SJCRH30 (cell line): ENCODE data around the gene LILRB3. TPM values are rescaled to one million over a fixed set of nuclear protein-coding genes. Genes with fewer than 3 reads are reported as not detected.
A peak's percentile ranks its signal among the peaks of the same experiment; 100 is the strongest.
"Not testable (repeated sequence)": the region's sequence is repeated elsewhere in the genome, so short reads cannot be mapped to it uniquely, and the experiment has no call there.

ENCODE experiments used
- DNase-seq, 2 experiments: peaks; one replicate each; pipeline ENCODE4 v3.0.0-alpha.2; 2015 to 2020
- H3K27ac ChIP-seq: fragments of 250-450 bp; sonication (Bioruptor Pico); 2 replicates; pipeline ENCODE4 v1.5.1; 2020; ENCODE audit warnings: mild to moderate bottlenecking, moderate library complexity
- H3K27me3 ChIP-seq: fragments of 250-450 bp; sonication (Bioruptor Pico); 2 replicates; pipeline ENCODE4 v1.5.1; 2020; ENCODE audit warnings: mild to moderate bottlenecking, moderate library complexity
- H3K36me3 ChIP-seq: fragments of 250-450 bp; sonication (Bioruptor Pico); 2 replicates; pipeline ENCODE4 v1.5.1; 2020; ENCODE audit warnings: mild to moderate bottlenecking, moderate library complexity
- H3K4me1 ChIP-seq: fragments of 250-450 bp; sonication (Bioruptor Pico); 2 replicates; pipeline ENCODE4 v1.5.1; 2020; ENCODE audit warnings: mild to moderate bottlenecking, moderate library complexity
- H3K4me3 ChIP-seq: fragments of 250-450 bp; sonication (Bioruptor Pico); 2 replicates; pipeline ENCODE4 v1.5.1; 2020; ENCODE audit warnings: mild to moderate bottlenecking, moderate library complexity
- H3K9me3 ChIP-seq: fragments of 250-450 bp; sonication (Bioruptor Pico); replicated peaks from 2 replicates; pipeline ENCODE4 v1.5.1; 2020; ENCODE audit warnings: mild to moderate bottlenecking, moderate library complexity
- total RNA-seq: library from RNA; depleted of rRNA; stranded (reverse); fragments of >200 nt; shearing (Covaris generic); gene quantifications from 2 replicates; pipeline ENCODE4 v1.2.3, GENCODE V29; 2014; rRNA removed

Gene LILRB3
- total RNA-seq, result 0.25 and 0.71 TPM in 2 replicates

GRCh38 chr19:54222474-54223276, at the start of gene LILRB3:
TSS of gene LILRB3 (minus strand) at chr19:54223007. CDS start at chr19:54222976, 31 bp downstream.
- not testable (repeated sequence) for H3K27me3 ChIP-seq, H3K4me1 ChIP-seq, H3K4me3 ChIP-seq, H3K27ac ChIP-seq, H3K9me3 ChIP-seq, H3K36me3 ChIP-seq, DNase-seq

GRCh38 chr19:54272181-54272580, 49.4 kb upstream of the LILRB3 start:
- H3K27me3 ChIP-seq, H3K9me3 ChIP-seq, H3K27ac ChIP-seq, H3K4me3 ChIP-seq, DNase-seq, H3K36me3 ChIP-seq, H3K4me1 ChIP-seq: not testable (repeated sequence)

- H3K27me3 ChIP-seq, H3K4me1 ChIP-seq, H3K36me3 ChIP-seq, DNase-seq, H3K4me3 ChIP-seq, H3K9me3 ChIP-seq, H3K27ac ChIP-seq: not testable (repeated sequence)
These were observed 48.8 kb upstream of the LILRB3 start for GRCh38 chr19:54271587-54271986.

GRCh38 chr19:54271106-54271505, 48.3 kb upstream of the LILRB3 start:
- no peak overlapping the region for H3K27ac ChIP-seq
- no peaks in the 10 kb centered on the region for H3K36me3 ChIP-seq
- no peak for DNase-seq
- H3K9me3 ChIP-seq, result no peaks in the 10 kb centered on the region
- no peak overlapping the region for H3K4me3 ChIP-seq
- peaks cover 6% of the 10 kb centered on the region; the same call in 1 of the 2 replicates for H3K27me3 ChIP-seq
- H3K4me1 ChIP-seq, result no peaks in the 10 kb centered on the region

- H3K4me1 ChIP-seq, result no peaks in the 10 kb centered on the region
- DNase-seq, result no peak
- no peaks in the 10 kb centered on the region for H3K36me3 ChIP-seq
- H3K9me3 ChIP-seq, result no peaks in the 10 kb centered on the region
- H3K27ac ChIP-seq, result no peak overlapping the region
- H3K27me3 ChIP-seq, result peaks cover 6% of the 10 kb centered on the region; the same call in 1 of the 2 replicates
- H3K4me3 ChIP-seq, result no peak overlapping the region
These were observed 46.1 kb upstream of the LILRB3 start for GRCh38 chr19:54268936-54269335.

GRCh38 chr19:54266133-54266532, 43.3 kb upstream of the LILRB3 start:
- no peaks in the 10 kb centered on the region for H3K9me3 ChIP-seq
- no peak overlapping the region for H3K4me3 ChIP-seq
- no peaks in the 10 kb centered on the region for H3K4me1 ChIP-seq
- peaks cover 6% of the 10 kb centered on the region; the same call in 1 of the 2 replicates for H3K27me3 ChIP-seq
- H3K27ac ChIP-seq, result no peak overlapping the region
- no peaks in the 10 kb centered on the region for H3K36me3 ChIP-seq
- peak; percentile 68 to 81 for DNase-seq

- DNase-seq, result no peak
- no peaks in the 10 kb centered on the region for H3K36me3 ChIP-seq
- no peaks in the 10 kb centered on the region for H3K9me3 ChIP-seq
- no peaks in the 10 kb centered on the region for H3K4me1 ChIP-seq
- no peak overlapping the region for H3K27ac ChIP-seq
- no peak overlapping the region for H3K4me3 ChIP-seq
- H3K27me3 ChIP-seq, result peaks cover 9% of the 10 kb centered on the region
These were observed 39.7 kb upstream of the LILRB3 start for GRCh38 chr19:54262470-54262869.

- no peaks in the 10 kb centered on the region for H3K4me1 ChIP-seq
- DNase-seq, result peak in 1 of 2 experiments; percentile 15
These were observed 39.3 kb upstream of the LILRB3 start for GRCh38 chr19:54262066-54262465.

GRCh38 chr19:54257116-54257480, 34.3 kb upstream of the LILRB3 start, which contains the start of gene LILRB5:
TSS of gene LILRB5 (minus strand) at chr19:54257273. CDS start at chr19:54257193, 80 bp downstream.
- no peaks in the 10 kb centered on the region for H3K9me3 ChIP-seq
- H3K27ac ChIP-seq, result no peak within 1 kb of the TSS
- peaks cover 44% of the 10 kb centered on the region for H3K27me3 ChIP-seq
- H3K36me3 ChIP-seq, result no peaks in the 10 kb centered on the region
- no peaks in the 10 kb centered on the region for H3K4me1 ChIP-seq
- DNase-seq, result no peak
- no peak within 1 kb of the TSS for H3K4me3 ChIP-seq

More at GRCh38 chr19:54262066-54262465, 39.3 kb upstream of the LILRB3 start:
- Histone ChIP-seq H3K27ac (no peak overlapping the region), H3K27me3 (peaks cover 13% of the 10 kb centered on the region), H3K36me3 (no peaks in the 10 kb centered on the region), H3K9me3 (no peaks in the 10 kb centered on the region), H3K4me3 (no peak overlapping the region)

GRCh38 chr19:54256250-54257115, 33.7 kb upstream of the LILRB3 start:
- no peak for DNase-seq
- Histone ChIP-seq H3K4me1 (no peaks in the 10 kb centered on the region), H3K27me3 (peaks cover 44% of the 10 kb centered on the region), H3K27ac (no peak overlapping the region), H3K36me3 (no peaks in the 10 kb centered on the region), H3K4me3 (no peak overlapping the region), H3K9me3 (no peaks in the 10 kb centered on the region)

GRCh38 chr19:54255105-54255775, 32.4 kb upstream of the LILRB3 start:
- no peak overlapping the region for H3K27ac ChIP-seq
- peaks cover 44% of the 10 kb centered on the region for H3K27me3 ChIP-seq
- H3K36me3 ChIP-seq, result no peaks in the 10 kb centered on the region
- no peaks in the 10 kb centered on the region for H3K4me1 ChIP-seq
- H3K4me3 ChIP-seq, result no peak overlapping the region
- no peaks in the 10 kb centered on the region for H3K9me3 ChIP-seq
- no peak for DNase-seq

- Histone ChIP-seq H3K4me3 (no peak overlapping the region), H3K27ac (no peak overlapping the region), H3K9me3 (no peaks in the 10 kb centered on the region), H3K27me3 (peaks cover 41% of the 10 kb centered on the region), H3K36me3 (no peaks in the 10 kb centered on the region), H3K4me1 (no peaks in the 10 kb centered on the region)
- no peak for DNase-seq
These were observed 31.5 kb upstream of the LILRB3 start for GRCh38 chr19:54254195-54254906.

- Histone ChIP-seq H3K4me3 (no peak overlapping the region), H3K4me1 (no peaks in the 10 kb centered on the region), H3K9me3 (no peaks in the 10 kb centered on the region), H3K27ac (no peak overlapping the region), H3K27me3 (peaks cover 43% of the 10 kb centered on the region), H3K36me3 (no peaks in the 10 kb centered on the region)
- no peak for DNase-seq
These were observed 30.8 kb upstream of the LILRB3 start for GRCh38 chr19:54253331-54254194.
